Fibroblast of upper back skin (primary cell): ENCODE results near the gene FSD1.
"Not testable (repeated sequence)": the region's sequence is repeated elsewhere in the genome, so short reads cannot be mapped to it uniquely, and the experiment has no call there.

Experiments used
- DNase-seq: peaks from one replicate; pipeline ENCODE4 v3.0.0-alpha.2; 2013

Gene FSD1

DNA sequence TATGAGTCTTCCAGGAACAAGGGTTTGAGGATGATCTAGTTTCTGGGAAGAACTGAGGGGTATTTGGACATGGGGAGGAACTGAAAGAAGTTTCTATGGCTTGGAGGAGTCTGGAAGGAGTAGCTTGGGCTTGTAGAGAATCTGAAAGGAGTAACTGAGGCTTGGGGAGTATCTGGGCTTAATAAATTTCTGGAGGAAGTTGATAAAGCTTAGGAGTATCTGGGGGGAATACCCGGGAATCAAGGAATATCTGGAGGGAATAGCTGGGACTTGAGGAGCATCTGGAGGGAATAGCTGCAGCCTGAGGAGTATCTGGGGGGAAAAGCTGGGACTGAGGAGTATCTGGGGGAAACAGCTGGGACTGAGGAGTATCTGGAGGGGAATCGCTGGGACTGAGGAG, 16.0 kb downstream of the FSD1 start:
- no peak for DNase-seq

DNA sequence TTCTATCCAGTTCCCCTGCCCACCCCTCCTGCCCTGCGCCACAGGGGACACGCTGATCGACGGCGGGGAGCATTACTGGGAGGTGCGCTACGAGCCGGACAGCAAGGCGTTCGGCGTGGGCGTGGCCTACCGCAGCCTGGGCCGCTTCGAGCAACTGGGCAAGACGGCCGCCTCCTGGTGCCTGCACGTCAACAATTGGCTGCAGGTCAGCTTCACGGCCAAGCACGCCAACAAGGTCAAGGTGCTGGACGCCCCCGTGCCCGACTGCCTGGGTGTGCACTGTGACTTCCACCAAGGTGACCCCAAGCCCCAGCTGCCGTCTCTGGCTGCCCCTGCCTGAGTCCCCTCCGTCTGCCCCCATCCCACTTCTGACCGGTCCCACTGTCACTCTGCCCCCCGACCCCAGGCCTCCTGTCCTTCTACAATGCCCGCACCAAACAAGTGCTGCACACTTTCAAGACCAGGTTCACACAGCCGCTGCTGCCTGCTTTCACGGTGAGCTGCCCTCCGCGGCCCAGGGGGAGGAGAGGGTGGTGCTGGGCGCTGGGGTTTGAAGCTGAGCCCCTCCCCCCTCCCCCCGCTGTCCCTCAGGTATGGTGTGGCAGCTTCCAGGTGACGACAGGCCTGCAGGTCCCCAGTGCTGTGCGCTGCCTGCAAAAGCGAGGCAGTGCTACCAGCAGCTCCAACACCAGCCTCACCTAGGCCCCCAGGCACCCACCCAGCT, 18.7 kb downstream of the FSD1 start:
- no peak for DNase-seq

GRCh38 chr19:4323692-4324091, 19.3 kb downstream of the FSD1 start:
- no peak for DNase-seq

- DNase-seq: no peak
Observed at GRCh38 chr19:4324228-4324627, 19.8 kb downstream of the FSD1 start.

GRCh38 chr19:4326215-4326836, 21.9 kb downstream of the FSD1 start:
- no peak for DNase-seq

GRCh38 chr19:4326837-4327251, 22.4 kb downstream of the FSD1 start:
- DNase-seq: no peak

DNA sequence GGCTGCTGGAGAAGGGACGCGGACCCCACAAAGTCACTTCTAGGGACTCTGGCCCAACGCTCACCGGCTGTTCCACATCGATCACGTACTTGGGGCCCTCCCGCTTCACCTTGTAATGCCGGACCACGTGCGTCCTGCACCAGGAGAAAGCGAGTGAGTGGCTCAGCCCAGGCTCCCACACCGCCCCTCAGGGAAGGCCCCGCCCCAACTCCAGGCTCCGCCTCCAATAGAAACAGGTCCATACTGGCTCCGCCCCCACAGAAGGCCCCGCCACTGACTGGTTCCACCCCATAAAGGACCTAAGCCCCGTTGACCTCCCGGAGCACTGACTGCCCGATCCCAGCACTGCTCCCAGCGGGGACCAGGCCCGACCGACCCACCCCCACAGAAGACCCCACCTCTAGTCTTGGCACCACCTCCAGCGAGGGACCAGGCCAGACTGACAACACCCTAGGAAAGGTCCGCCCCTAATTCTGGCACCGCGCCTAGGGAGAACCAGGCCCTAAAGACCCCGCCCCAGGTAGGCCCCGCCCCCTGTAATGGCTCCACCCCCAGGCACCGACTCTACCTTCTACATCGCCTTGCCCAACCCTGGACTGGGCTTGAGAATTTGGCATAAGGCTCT, 23.0 kb downstream of the FSD1 start:
- DNase-seq: peak; percentile 53

GRCh38 chr19:4327877-4328242, 23.5 kb downstream of the FSD1 start:
- DNase-seq: no peak

DNA sequence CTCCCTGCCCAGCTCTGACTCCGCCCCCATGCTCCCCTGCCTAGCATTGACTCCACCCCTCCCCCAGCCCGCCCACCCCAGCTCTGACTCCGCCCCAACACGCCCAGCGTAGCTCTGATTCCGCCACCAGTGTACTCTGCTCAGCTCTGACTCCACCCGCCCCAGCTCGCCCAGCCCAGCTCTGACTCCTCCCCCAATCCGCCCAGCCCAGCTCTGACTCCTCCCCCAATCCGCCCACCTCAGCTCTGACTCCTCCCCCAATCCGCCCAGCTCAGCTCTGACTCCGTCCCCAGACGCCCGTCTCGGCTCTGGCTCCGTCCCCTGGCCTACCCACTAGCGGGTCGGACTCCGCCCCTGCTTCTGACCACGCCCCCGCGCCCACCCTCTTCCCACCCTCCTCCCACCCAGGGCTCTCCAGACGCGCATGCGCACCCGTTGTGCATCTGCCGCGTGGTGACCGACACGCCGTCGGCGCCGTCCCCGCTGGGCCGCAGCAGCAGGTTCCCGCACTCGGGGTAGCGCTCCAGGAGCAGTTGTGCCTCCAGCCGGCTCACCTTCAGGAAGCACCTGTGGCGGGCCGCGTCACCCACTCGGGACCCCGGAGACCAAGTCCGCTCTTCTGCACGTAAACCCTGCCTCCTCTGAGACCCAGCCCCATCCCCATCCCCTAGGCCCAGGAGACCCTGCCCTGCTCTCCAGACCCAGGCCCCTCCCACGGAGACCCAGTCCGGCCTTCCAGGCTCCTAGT, 24.0 kb downstream of the FSD1 start:
- peak; percentile 96 for DNase-seq

DNA sequence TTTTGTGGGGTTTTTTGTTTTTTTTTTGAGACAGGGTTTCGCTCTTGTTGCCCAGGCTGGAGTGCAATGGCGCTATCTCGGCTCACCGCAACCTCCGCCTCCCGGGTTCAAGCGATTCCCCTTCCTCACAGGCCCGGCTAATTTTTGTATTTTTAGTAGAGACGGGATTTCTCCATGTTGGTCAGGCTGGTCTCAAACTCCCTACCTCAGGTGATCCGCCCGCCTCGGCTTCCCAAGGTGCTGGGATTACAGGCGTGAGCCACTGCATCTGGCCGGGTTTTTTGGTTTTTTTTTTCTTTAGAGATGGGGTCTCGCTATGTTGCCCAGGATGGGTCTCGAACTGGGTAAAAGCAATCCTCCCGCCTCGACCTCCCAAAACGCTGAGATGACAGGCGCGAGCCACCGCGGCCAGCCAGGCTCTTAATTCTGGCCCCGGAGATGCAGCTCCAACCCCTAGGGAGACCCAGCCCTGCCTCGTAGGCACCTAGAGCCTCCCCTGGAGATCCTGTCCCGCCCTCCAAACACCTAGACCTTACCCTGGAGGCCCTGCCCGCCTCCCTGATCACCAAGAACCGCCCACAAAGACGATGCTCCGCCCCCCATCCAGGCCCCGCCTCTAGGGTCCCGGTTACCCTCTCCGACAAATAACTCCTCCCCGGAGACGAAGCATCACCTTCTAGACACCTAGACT, 24.7 kb downstream of the FSD1 start:
- not testable (repeated sequence) for DNase-seq

DNA sequence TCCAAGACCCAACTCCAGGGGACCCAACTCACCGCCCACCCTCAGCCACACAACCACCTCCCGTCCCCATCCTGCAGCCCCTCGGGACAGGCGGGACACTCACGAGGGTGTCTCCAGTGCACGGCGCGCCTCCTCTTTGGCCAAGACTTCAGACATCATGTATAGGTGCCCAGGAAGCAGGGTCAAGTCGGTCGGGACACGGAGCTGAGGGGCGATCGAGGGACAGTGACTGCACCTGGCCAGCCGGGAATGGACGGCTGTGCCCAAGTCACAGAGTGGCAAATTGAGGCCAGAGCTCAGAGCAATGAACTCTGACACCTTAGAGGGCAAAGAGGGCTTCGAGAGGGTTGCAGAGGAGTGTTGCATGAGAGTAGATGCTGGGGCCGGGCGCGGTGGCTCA, 25.5 kb downstream of the FSD1 start:
- DNase-seq: no peak

- DNase-seq: no peak
Observed at GRCh38 chr19:4334929-4335570, 30.7 kb downstream of the FSD1 start.

DNA sequence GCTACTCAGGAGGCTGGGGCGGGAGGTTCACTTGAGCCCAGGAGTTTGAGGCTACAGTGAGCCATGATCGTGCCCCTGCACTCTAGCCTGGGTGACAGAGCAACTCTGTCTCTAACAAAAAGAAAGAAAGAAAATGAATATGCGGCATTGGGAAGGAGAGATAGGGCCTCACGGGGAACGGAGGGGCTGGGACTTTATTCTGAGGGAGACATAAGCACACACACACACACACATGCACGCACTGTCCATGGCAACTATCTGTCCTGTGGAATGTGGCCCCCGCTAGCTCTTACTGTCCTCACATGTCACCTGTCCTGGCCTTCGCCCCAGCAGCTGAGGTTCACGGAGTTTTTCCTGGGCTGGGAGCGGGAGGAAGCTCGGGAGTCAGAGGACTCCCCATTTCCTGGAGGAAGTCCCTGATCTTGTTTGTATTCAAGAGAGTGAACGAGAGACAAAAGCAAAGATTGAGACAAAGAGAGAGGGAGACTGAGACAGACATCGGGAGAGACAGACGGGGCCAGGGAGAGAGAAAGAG, 33.6 kb downstream of the FSD1 start:
- no peak for DNase-seq

GRCh38 chr19:4338441-4339355, 34.3 kb downstream of the FSD1 start, which contains the start of gene STAP2:
Gene STAP2 (minus strand): TSS chr19:4338827. CDS start chr19:4338753, 74 bp downstream.
- DNase-seq: no peak

- DNase-seq: no peak
Observed at GRCh38 chr19:4342314-4342614, 37.9 kb downstream of the FSD1 start.

DNA sequence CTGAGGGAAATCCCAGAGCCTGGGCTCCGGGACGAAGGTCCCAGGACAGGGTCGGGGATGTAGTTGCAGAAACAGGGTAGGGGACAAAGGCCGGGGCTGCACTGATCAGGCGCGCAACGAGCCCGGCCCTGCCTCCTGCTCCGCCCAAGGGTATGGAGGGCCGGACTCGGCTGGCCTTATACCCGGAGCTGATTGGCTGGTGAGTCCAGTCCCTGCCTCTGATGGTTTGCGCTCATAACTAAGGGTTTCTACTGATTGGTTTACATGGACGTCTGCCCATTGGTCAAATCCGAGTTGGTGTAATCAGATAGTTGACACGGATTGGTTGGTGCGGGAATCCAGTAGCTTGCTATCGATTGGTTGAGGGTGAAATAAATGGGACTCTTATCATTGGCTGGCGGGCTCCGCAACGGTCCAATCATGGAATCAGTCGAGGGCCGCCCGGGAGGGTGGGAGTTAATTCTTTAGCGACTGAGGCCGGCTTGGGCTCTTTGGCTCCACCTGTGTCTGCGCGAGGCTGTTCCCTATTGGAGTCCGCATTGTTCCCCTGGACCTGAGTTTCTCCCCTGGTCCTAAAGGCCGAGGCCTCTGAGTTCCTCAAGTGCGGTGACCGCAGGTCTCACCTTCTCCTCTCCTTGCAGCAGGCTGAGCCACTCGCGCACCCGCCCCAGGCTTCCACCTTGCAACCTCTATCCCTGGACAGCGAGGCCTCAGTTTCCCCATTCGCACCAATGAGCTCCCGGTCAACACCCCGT, 38.4 kb downstream of the FSD1 start:
- DNase-seq: peak; percentile 100

DNA sequence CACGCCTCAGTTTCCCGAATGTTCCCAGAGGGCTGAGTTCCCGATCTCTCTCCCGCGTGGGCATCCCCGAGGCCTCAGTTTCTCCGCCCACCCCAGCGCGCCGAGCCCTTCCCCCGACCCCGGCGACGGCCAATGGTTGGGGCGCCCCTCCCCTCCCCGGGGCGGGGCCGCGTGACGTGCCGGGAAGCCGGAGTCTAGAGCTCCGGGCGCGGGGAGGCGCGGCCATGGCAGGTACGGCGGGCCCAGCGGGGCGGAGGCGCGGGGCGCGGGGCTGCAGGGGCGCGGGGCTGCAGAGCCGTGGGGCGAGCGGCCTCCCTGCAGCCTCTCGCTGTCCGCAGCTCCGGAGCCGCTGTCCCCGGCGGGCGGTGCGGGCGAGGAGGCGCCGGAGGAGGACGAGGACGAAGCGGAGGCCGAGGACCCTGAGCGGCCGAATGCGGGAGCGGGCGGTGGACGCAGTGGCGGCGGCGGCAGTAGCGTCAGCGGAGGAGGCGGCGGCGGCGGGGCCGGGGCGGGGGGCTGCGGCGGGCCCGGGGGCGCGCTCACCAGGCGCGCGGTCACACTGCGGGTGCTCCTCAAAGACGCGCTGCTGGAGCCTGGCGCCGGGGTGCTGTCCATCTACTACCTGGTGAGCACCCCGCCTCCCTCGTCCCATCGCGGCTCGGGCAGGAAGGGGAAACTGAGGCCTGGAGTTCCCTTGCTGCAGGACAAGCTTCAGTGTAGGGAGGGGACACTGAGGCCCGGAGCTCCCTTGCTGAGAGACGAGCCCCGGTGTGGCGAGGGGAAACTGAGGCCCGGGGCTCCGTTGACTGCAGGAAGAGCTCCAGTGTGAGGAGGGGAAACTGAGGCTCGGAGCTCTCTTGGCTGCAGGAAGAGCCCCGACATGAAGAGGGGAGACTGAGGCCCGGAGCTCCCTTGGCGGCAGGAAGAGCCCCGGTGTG, 39.2 kb downstream of the FSD1 start, which contains the start of gene MPND:
Gene MPND (plus strand): TSS at position 193 of the 938 bp plus-strand sequence. CDS start 32 bp downstream, at position 225.
- peak; percentile 78 for DNase-seq

DNA sequence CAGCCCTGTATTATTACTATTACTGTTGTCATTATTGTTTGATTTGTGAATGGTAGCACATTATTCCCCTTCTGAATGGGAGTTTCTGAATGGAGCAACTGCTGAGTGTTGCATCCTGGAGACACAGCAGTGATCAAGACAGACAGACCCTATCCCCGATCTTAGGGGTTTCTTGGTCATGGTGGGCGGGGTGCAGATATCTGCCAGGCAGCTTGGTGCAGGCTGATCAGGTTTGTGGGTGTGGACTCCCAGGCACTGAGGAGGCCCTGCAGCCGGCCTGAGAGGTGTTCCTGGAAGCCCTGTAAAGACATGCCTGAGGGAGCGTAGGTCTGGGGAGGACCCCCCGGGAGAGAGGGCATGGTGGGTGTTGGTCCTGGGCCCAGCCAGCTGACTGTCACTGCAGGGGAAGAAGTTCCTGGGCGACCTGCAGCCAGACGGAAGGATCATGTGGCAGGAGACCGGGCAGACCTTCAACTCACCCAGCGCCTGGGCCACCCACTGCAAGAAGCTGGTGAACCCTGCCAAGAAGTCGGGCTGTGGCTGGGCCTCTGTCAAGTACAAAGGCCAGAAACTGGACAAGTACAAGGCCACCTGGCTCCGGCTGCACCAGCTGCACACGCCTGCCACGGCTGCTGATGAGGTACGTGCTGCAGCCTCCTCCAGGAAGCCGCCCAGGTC, 41.1 kb downstream of the FSD1 start:
- no peak for DNase-seq

- no peak for DNase-seq
Observed at GRCh38 chr19:4346020-4346383, 41.6 kb downstream of the FSD1 start.
